GM12892 (cell line): ENCODE results near the gene ZBTB24.

ENCODE experiments used
- POLR2A ChIP-seq: IDR thresholded peaks from 2 replicates; pipeline ENCODE4 v1.6.1; 2011; ENCODE audit warnings: low read depth, low read length, control low read depth
- POLR2AphosphoS5 ChIP-seq: IDR thresholded peaks from 2 replicates; pipeline ENCODE4 v1.6.1; 2011; ENCODE audit warnings: low read depth, low read length, control low read depth

DNA sequence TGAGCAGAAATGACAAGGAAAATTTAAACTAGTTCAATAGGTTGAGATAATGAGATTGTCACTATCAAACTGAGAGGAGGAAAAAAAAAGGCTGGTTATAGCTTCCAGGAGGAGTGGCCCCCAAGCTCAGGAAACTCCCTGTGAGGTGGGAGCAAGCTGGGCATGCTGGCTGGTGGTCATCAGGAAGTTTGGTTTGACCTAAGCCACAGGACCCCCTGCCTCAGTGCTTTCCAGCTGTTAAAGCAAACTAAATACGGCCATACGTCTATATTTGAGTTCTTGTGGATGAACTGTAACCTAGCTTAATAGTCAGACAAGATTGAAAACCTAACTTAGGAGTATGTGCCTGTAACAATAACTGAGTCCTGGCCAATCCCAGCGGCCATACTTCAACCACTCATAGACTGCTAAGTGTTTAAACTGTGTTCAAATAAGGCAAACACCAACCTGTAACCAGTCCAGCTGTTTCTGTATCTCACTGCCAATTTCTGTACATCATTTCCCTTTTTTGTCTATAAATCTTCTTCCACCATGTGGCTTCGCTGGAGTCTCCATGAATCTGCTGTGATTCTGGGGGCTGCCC is 24.6 kb upstream of the ZBTB24 start:
- TF ChIP-seq POLR2AphosphoS5 = no peak
- no peak for TF ChIP-seq POLR2A
